Motor neuron (in vitro differentiated cells): Measurements from ENCODE around the gene TICAM2. TPM values are rescaled to one million over a fixed set of nuclear protein-coding genes. Genes with fewer than 3 reads are reported as not detected.
A peak's percentile ranks its signal among the peaks of the same experiment; 100 is the strongest.

Experiments used
- ATAC-seq, 8 experiments: fragments of 200-7000 bp; cut with Tn5 transposase; replicated peaks in 6 of 8; 2 replicates each; pipeline ENCODE4 v1.8.0; 2021; ENCODE audit warnings: mild to moderate bottlenecking in 8 of 8, moderate library complexity in 8 of 8
- H3K27ac ChIP-seq, 2 donors: fragments of 250-450 bp; sonication (Bioruptor Pico); 2 replicates each; pipeline ENCODE4 v1.9.0; 2021; ENCODE audit warnings: antibody characterized with exemption in 2 of 2, mild to moderate bottlenecking in 2 of 2, moderate library complexity in 1 of 2
- H3K4me1 ChIP-seq, 2 donors: fragments of 250-450 bp; sonication (Bioruptor Pico); replicated peaks in 1 of 2; 2 replicates each; pipeline ENCODE4 v1.6.1; 2021; ENCODE audit warnings: antibody characterized with exemption in 2 of 2, mild to moderate bottlenecking in 2 of 2, moderate library complexity in 1 of 2
- H3K4me3 ChIP-seq, 5 donors: fragments of 250-450 bp; sonication (Bioruptor Pico); 2 replicates each; pipeline ENCODE4 v1.9.0; 2021; ENCODE audit warnings: antibody characterized with exemption in 5 of 5, mild to moderate bottlenecking in 5 of 5, moderate library complexity in 4 of 5
- WGBS, 10 experiments: fragments of 450-650 bp; shearing (Covaris generic); methylation state at CpG; one replicate each; pipeline ENCODE4 v1.0.0; 2022; 5-methylcytosine and 5-hydroxymethylcytosine counted together
- in situ Hi-C, 9 experiments: fragments of 400-800 bp; cut with MboI; loops; one replicate each; pipeline ENCODE4 v1.15.0; 2021; ENCODE audit warnings: low sequenced_read_pairs in 9 of 9, low pct_unique_long_range_greater_than_20kb in 2 of 9; ENCODE audit not compliant: unreplicated experiment in 9 of 9
- total RNA-seq, 8 experiments: library from RNA; unstranded; fragments of 300-600 nt; gene quantifications; 2 replicates each; pipeline versions ENCODE4 v1.2.3 to v1.2.4, GENCODE V29; 2022

Gene TICAM2
- total RNA-seq, 8 experiments from 2014 or later, result 0.82 to 3.2 (median 1.1) TPM; not detected in 1

DNA sequence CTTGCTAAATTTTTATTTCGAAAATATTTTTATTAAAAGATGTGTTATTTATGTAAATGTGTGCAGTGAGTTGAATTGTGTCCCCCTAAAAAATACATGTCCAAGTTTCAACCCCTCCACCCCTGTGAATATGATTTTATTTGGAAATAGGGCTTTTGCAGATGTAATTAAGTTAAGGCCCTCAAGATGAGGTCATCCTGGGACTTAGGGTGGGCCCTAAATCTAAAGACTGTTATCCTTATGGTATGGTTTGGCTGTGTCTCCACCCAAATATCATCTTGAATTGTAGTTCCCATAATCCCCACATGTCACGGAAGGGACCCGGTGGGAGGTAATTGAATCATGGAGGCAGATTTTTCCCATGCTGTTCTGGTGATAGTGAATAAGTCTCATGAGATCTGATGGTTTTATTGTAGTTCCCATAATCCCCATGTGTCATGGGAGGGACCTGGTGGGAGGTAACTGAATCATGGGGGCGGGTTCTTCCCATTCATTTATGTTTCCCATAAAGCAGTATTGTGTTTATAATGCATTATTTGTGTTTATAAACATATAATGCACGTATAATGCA, 25.1 kb upstream of the TICAM2 start:
- no peak for ATAC-seq
- WGBS, 10 experiments, result 69 to 100% (median 84%) methylated on average over 1 to 5 of the region's 5 CpGs; no CpG with 5 or more reads in 2 of the 10 experiments
- H3K4me1 ChIP-seq, result peaks cover 14 to 29% of the 10 kb centered on the region in 2 donors
- no peak overlapping the region for H3K4me3 ChIP-seq
- H3K27ac ChIP-seq, result no peak overlapping the region
- in situ Hi-C loops, result no loop called here

DNA sequence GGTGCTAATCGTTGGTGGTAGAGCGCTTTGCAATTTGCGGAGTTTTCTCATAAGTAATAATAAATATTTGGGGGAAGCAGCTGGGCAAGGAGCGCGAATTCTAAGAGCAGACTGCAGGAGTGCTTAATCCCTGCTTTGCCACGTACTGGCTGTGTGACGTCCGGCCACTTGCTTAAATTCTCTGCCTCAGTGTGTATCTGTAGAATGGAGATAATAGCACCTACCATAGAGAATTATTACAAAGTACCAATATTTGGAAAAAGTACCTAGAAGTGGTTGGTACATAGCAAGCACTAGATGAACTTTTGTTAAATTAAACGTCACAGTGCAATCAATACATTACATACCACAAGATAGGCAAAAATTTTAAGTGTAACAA, 24.2 kb upstream of the TICAM2 start:
- peak; percentile 13 to 44 (median 28) for ATAC-seq
- in situ Hi-C loops, result no loop called here
- 0 to 2% (median 0%) methylated on average over 1 to 7 of the region's 9 CpGs; no CpG with 5 or more reads in 1 of the 10 experiments for WGBS, 10 experiments
- Histone ChIP-seq H3K4me1 (peaks cover 19 to 37% of the 10 kb centered on the region in 2 donors), H3K27ac (peak overlapping the region; percentile 82 to 88), H3K4me3 (peak overlapping the region; percentile 83 to 97 (median 90))

DNA sequence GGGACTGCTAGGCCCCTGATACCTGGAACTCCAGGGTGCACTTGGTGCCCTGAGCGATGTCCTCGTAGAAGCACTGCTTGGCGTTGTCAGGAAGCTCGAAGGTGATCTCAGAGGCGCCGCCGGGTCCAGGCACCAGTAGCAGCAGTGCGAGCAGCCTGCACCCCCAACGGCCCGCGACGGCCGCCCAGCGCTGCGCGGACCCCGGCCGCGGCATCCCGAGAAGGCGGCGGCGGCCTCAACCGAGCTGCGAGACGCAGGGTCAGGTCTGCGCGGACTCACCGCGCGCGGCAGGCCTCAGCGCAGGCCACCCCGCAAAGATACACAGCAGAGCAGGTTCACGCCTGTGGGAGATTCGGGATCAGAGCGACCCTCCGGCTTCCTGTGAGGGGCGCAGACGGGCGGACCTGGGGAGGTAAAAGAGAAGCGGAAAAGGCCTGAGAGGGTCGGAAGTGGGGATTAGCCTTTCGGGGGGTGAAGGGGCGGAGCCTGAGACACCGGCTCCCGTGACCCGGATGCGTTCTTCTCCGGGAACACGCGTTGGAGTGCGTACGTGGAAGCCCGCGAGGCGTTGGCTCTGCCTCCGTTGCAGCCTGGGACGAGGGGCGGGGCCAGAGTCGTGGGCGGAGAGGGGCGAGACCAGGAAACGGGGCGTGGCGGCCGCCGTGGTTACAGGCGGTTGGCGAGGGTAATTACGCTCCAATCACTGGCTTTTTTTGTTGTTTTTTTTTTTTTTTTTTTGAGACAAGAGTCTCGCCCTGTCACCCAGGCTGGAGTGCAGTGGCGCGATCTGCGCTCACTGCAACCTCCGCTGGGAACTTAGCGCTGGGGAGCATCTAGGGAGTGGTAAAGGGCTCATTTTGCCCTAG, 23.5 kb upstream of the TICAM2 start, which contains the start of gene TMED7:
Gene TMED7, minus strand, starts transcription at position 458 of the 866 bp plus-strand sequence. Its CDS starts 244 bp downstream, at position 214.
- peak within 1 kb of the TSS; percentile 95 for H3K27ac ChIP-seq
- in situ Hi-C loops, result no loop called here

DNA sequence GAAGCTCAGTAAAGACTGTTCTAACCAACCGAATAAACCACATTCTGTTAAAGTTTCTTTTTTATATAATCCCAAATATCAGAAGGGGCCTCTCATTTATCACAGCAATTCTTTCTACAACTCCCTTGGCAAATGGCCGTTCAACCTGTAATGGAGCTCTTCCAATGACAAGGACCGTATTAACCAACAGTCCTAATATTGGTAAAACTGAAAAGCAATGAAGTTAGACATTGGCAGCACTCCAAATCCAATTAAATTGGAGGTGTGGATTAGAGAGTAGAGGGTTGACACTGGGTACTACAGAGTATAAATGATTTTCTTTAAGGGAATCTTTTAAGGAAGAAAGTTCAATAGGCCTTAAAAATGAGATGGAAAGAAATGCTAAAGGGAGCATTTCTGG, 22.7 kb upstream of the TICAM2 start:
- no peak for ATAC-seq
- Histone ChIP-seq H3K4me3 (peak overlapping the region; percentile 83 to 97 (median 90)), H3K27ac (peak overlapping the region; percentile 95), H3K4me1 (peaks cover 20 to 40% of the 10 kb centered on the region in 2 donors)
- in situ Hi-C loops, result no loop called here
- 0 to 36% (median 14%) methylated on average over 2 to 3 of the region's 3 CpGs; no CpG with 5 or more reads in 2 of the 10 experiments for WGBS, 10 experiments

More for the DNA sequence above, 23.5 kb upstream of the TICAM2 start, which contains the start of gene TMED7:
- H3K4me1 ChIP-seq, result peaks cover 20 to 40% of the 10 kb centered on the region in 2 donors
- peak; percentile 87 to 95 (median 92) for ATAC-seq
- WGBS, 10 experiments, result 0 to 3% (median 0%) methylated on average over 3 to 23 of the region's 77 CpGs; no CpG with 5 or more reads in 6 of the 10 experiments
- peak within 1 kb of the TSS; percentile 83 to 97 (median 90) for H3K4me3 ChIP-seq

DNA sequence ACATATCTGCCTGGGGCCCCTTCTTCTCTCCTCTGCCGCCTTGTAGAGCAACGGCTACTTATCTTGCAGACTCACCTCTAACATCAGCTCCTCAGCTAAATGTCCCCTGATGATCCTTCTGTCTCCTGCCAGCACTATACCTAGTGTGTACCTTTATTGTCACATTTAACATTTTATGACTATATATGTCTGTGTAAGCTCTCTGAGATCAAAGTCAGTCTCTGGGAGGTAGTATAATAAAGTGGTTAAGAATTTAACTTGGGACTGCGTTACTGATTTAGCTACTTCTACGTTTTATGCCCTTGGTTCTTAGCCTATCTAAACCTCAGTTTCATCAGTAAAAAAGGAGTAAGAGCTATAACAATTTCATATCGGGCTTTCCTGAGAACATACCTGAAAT, 21.4 kb upstream of the TICAM2 start:
- Histone ChIP-seq H3K27ac (no peak overlapping the region), H3K4me1 (peaks cover 20 to 40% of the 10 kb centered on the region in 2 donors), H3K4me3 (peak overlapping the region; percentile 83 to 97 (median 90))
- ATAC-seq, result no peak
- in situ Hi-C loops, result no loop called here
- 15 to 83% (median 61%) methylated on average over 1 to 5 of the region's 5 CpGs; no CpG with 5 or more reads in 1 of the 10 experiments for WGBS, 10 experiments

DNA sequence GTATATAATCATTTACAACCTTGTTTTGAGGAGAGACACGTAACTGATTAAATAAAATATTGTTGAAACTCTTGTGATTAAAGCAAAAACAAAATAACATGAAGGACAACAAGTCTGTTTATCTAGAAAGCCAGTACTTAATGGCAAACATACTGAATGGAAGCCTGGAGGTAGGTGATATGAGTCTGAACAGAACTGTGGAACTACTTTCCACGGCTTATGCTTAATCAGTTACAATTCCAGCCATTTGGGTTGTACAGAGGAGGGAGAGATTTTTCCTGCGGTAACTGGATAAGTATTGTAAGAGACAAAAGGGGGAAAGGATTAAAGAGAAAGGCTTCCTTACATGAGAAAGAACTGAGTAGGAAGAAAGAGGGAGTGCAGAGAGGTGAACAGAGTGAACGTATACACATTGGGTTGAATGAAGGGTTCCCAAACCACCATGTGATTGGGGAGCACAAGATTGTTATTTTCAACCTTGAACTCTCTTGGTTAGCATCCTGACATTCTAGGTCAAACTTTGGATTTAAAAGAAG, 19.2 kb upstream of the TICAM2 start:
- WGBS, 10 experiments, result 17 to 100% (median 89%) methylated on average over 1 to 4 of the region's 4 CpGs
- in situ Hi-C loops, result no loop called here

DNA sequence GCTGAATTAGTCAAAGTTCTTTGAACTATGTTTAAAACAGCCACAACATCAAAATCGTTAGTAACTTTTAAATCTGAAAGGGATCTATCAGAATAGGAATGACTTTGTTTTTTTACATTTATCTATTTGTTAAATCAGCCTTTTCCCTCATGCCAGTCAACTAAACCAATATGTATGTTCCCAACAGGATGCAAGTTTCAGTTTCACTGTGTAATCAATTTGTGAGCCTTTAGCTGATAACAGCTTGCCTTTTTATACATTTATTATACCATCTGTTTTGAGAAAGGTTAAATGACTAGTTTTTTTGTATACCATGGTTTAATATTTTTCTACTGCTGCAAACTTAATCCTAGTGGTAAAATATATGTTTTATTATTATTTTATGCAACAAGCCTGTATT, 14.6 kb upstream of the TICAM2 start:
- WGBS, 10 experiments, result 0 to 88% (median 40%) methylated on average over 1 of the region's 1 CpG; no CpG with 5 or more reads in 2 of the 10 experiments
- in situ Hi-C loops, result no loop called here
- ATAC-seq, result no peak

More for the DNA sequence above, 19.2 kb upstream of the TICAM2 start:
- no peak for ATAC-seq
- Histone ChIP-seq H3K4me1 (peaks cover 20 to 34% of the 10 kb centered on the region in 2 donors), H3K4me3 (no peak overlapping the region), H3K27ac (no peak overlapping the region)

DNA sequence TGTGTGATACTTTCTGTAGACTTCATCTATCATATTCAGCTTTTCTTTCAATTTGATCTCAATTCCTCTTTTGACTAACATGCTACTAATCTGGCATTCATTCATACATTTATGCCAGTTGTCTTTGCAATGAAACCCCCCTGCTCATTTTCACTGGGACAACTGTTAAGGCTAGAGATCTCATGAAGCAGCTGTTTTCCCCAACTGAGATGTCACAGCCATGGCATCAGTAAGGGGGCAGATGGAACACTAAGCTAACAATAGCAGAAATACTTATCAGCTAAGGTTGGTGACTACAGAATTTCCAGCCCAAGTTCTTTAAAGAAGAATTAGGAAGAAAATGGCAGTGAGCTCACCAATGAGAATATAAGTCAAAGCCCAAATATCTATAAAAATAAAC, 14.2 kb upstream of the TICAM2 start:
- no peak for ATAC-seq
- in situ Hi-C loops, result no loop called here
- H3K4me3 ChIP-seq, result no peak overlapping the region
- H3K4me1 ChIP-seq, result peaks cover 2% of the 10 kb centered on the region in 2 donors
- no peak overlapping the region for H3K27ac ChIP-seq

More for the DNA sequence above, 14.6 kb upstream of the TICAM2 start:
- H3K4me1 ChIP-seq, result peaks cover 3 to 7% of the 10 kb centered on the region in 2 donors
- H3K4me3 ChIP-seq, result no peak overlapping the region
- no peak overlapping the region for H3K27ac ChIP-seq

DNA sequence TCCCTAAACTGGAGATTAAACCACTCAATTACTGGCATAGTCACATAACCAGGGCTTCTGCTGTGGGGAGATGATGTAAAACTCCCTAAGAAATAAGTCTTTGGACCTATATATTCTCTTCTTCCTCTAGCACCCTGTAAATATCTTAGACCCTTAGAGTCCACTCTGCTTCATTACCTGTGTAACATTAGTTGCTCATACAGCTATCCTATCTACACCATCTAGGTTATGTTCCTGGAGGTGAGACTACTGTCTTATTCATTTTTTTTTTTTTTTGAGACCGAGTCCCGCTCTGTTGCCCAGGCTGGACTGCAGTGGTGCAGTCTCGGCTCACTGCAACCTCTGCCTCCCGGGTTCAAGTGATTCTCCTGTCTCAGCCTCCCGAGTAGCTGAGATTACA, 9.6 kb upstream of the TICAM2 start:
- H3K4me1 ChIP-seq, result no peaks in the 10 kb centered on the region
- H3K27ac ChIP-seq, result no peak overlapping the region
- in situ Hi-C loops, result no loop called here
- ATAC-seq, result no peak
- WGBS, 10 experiments, result 62 to 100% (median 94%) methylated on average over 2 to 5 of the region's 5 CpGs; no CpG with 5 or more reads in 6 of the 10 experiments
- no peak overlapping the region for H3K4me3 ChIP-seq

DNA sequence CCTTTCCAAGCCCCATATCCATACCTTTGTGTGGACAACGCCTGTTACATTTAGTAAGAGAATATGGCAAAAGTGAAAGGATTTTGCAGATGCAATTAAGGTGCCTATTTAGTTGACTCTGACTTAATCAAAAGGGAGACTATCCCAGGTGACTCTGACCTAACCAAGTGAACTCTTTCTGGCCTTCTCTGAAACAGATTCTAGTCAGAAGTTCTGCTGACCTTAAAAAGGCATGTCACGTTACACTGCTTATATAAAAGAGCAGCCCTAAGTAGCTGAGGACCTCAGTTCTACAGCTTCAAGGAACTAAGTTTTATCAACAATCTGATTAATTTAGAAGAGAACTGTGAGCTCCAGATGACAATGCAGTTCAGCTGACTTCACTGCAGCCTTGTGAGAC, 5.7 kb upstream of the TICAM2 start:
- peaks cover under 1 to 2% of the 10 kb centered on the region in 2 donors for H3K4me1 ChIP-seq
- 79 to 100% (median 91%) methylated on average over 1 to 2 of the region's 2 CpGs for WGBS, 10 experiments
- H3K27ac ChIP-seq, result no peak overlapping the region
- in situ Hi-C loops, result no loop called here
- H3K4me3 ChIP-seq, result no peak overlapping the region
- no peak for ATAC-seq

DNA sequence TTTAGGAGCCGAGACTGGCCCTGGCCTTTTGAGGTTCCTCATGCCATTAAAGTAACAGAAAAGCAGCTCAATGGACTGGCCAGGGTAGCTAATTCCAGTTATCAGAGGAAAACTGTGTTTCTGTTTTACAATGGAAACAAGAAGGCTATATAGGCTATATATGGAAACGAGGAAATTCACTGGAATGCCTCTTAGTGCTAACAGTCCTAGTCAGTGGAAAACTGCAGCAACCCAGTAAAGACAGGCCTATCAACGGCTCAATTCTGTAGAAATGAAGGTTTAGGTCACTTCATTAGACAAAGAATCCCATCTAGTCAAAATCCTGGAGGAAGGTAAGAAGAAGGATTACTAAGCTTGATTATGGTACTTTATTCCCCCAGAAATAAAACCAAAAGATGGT, 3.2 kb upstream of the TICAM2 start:
- ATAC-seq, result no peak
- WGBS, 10 experiments, result 85 to 100% (median 98%) methylated on average over 1 to 3 of the region's 3 CpGs; no CpG with 5 or more reads in 2 of the 10 experiments
- no peak overlapping the region for H3K4me3 ChIP-seq
- peaks cover 7% of the 10 kb centered on the region in 2 donors for H3K4me1 ChIP-seq
- no peak overlapping the region for H3K27ac ChIP-seq
- in situ Hi-C loops, result no loop called here

DNA sequence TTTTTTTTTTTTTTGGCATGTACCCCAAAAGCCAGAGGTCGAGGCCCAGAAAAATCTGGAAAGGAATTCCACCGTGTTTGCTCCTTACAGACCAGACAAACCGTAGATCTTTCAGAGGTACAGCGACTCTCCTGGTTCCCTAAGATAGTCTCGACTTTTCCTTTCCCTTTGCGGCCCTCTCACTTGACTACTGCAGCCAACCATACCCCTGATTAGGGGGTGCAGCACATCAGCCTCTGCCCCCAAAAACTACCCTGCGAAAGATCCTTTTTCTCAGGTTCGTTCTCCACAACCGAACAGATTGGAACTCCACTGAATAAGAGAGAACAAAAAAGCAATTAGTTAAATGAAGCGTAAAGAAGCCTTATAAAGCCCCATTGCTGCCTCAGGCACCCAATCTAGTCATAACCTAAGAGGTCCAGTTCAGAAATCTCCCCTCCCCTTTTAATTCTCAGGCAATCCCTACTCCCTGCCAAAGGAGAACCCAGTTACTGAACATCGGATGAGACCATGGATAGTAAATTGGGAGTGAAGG, 379 bp upstream of the TICAM2 start:
- peak; percentile 12 to 51 (median 32) for ATAC-seq
- 8 to 71% (median 29%) methylated on average over 3 to 11 of the region's 11 CpGs for WGBS, 10 experiments
- Histone ChIP-seq H3K4me3 (peak overlapping the region in 4 of 5 donors; percentile 27 to 40 (median 35)), H3K27ac (peak overlapping the region in 1 of 2 donors; percentile 47), H3K4me1 (peaks cover 7% of the 10 kb centered on the region in 2 donors)
- in situ Hi-C loops, result no loop called here

DNA sequence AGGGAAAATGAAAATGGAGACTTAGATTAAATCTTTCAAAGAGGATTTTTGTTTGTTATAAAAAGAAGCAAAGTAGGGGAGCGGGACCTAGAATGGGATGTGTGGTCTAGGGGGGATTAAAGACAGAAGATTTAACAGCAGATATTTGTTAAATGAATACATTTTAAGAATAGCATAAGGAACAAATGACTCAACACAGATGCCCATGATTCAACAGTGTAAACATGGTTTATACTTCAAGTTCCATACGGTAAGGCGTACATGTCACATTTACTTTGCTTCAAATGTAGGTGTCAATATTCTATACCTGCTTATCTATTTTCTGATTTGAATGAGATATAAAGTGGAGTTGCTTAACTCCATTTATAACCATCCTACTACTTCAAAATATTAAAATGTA, 1.5 kb downstream of the TICAM2 start:
- H3K4me3 ChIP-seq, result no peak overlapping the region
- in situ Hi-C loops, result no loop called here
- 66 to 100% (median 95%) methylated on average over 3 of the region's 3 CpGs; no CpG with 5 or more reads in 1 of the 10 experiments for WGBS, 10 experiments
- peaks cover 7% of the 10 kb centered on the region in 2 donors for H3K4me1 ChIP-seq
- no peak overlapping the region for H3K27ac ChIP-seq
- ATAC-seq, result no peak
